ENCODE measurements around the gene TMED3.
A peak's percentile ranks its signal among the peaks of the same experiment; 100 is the strongest.

TMED3 gene

GRCh38 chr15:79322306-79322705, 11.4 kb downstream of the TMED3 start:
- Histone ChIP-seq H3K4me1 (no peaks in the 10 kb centered on the region), H3K36me3 (ENCODE audit: control insufficient read depth, insufficient read depth, low read length) (no peaks in the 10 kb centered on the region), H3K4me3 (ENCODE audit: low read depth, low read length) (no peak overlapping the region), H3K9me3 (ENCODE audit: control insufficient read depth, low read length) (no peaks in the 10 kb centered on the region), H3K4me2 (ENCODE audit: low read length) (no peak overlapping the region), H3K9ac (no peak overlapping the region), H3K27me3 (ENCODE audit: control insufficient read depth, insufficient read depth, low read length) (no peaks in the 10 kb centered on the region), H2AFZ (no peak overlapping the region), H3K27ac (no peak overlapping the region), H3K79me2 (no peaks in the 10 kb centered on the region)
- TF ChIP-seq CTCF (IDR thresholded peaks at IDR 0.05), result no peak

- no peak overlapping the region for H3K9ac ChIP-seq
- no peak for TF ChIP-seq CTCF (IDR thresholded peaks at IDR 0.05)
These were observed 12.0 kb downstream of the TMED3 start for GRCh38 chr15:79322945-79323344.

DNA sequence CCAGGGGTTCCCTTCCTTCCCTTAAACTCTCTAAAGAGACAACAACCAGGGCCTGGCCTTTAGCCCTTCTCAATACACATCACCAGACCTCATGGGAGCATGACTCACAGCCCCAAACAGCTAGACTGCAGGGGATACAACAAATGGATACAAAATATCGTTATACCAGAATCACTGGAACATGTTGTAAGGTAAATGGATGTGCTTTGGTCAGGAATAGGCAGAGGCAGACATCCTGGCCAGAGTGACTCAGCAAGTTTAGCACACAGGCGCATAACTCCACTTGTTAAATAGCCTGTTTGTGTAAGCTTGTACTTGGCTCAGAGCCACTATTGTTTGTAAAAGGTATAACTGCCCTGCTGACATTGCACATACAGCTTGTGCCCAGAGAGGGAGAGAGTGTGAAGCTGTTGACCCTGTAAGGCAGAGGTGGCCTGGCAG, 18.3 kb downstream of the TMED3 start:
- H3K4me3 ChIP-seq (ENCODE audit: low read depth, low read length), result no peak overlapping the region
- H3K9me3 ChIP-seq (ENCODE audit: control insufficient read depth, low read length), result no peaks in the 10 kb centered on the region
- H3K27me3 ChIP-seq (ENCODE audit: control insufficient read depth, insufficient read depth, low read length), result no peaks in the 10 kb centered on the region
- TF ChIP-seq CTCF (IDR thresholded peaks at IDR 0.05), result no peak
- H3K4me2 ChIP-seq (ENCODE audit: low read length), result no peak overlapping the region
- H3K36me3 ChIP-seq (ENCODE audit: control insufficient read depth, insufficient read depth, low read length), result no peaks in the 10 kb centered on the region
- H3K27ac ChIP-seq, result no peak overlapping the region
- H2AFZ ChIP-seq, result no peak overlapping the region
- H3K4me1 ChIP-seq, result no peaks in the 10 kb centered on the region
- H3K9ac ChIP-seq, result no peak overlapping the region
- H3K79me2 ChIP-seq, result no peaks in the 10 kb centered on the region

More at GRCh38 chr15:79322945-79323344, 12.0 kb downstream of the TMED3 start:
- no peaks in the 10 kb centered on the region for H3K79me2 ChIP-seq
- no peak overlapping the region for H3K4me3 ChIP-seq (ENCODE audit: low read depth, low read length)
- H3K36me3 ChIP-seq (ENCODE audit: control insufficient read depth, insufficient read depth, low read length), result no peaks in the 10 kb centered on the region
- H3K4me2 ChIP-seq (ENCODE audit: low read length), result no peak overlapping the region
- H3K4me1 ChIP-seq, result no peaks in the 10 kb centered on the region
- H2AFZ ChIP-seq, result no peak overlapping the region
- no peaks in the 10 kb centered on the region for H3K27me3 ChIP-seq (ENCODE audit: control insufficient read depth, insufficient read depth, low read length)
- no peaks in the 10 kb centered on the region for H3K9me3 ChIP-seq (ENCODE audit: control insufficient read depth, low read length)
- no peak overlapping the region for H3K27ac ChIP-seq

DNA sequence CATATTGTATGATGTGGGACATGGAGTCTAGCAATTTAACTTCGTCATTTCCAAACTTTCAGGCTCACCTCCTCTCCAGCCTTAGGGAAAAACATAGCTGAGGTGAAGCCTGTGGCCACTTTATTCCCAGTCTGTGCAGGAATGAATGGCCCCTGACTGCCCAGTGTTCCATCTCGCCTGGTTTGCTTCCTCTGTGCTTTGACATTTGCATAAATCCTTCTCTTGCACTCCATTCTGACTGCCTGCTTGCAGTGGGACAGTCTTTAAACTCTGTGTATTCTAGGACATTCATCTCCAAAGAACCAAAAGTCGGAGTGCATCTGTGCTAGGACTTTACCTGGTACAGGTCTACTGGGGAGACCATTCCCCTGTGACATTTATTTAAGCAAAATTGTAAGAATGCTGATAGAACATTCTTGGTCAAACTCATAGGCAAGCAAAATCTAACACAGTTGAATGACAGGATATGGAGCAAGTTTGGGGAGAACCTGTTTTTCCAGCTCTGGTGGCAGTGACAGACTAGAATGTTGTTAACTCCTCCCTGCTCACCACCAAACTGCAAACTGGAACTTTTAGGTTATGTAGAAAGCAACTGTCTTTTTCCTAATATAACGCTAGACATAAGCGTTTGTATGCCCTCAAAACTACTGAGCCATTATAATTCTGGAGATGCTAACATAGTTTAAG, 22.1 kb downstream of the TMED3 start:
- peak overlapping the region; percentile 66 for H3K4me2 ChIP-seq (ENCODE audit: low read length)
- H3K36me3 ChIP-seq (ENCODE audit: control insufficient read depth, insufficient read depth, low read length), result no peaks in the 10 kb centered on the region
- no peaks in the 10 kb centered on the region for H3K4me1 ChIP-seq
- peak overlapping the region; percentile 56 for H2AFZ ChIP-seq
- no peaks in the 10 kb centered on the region for H3K27me3 ChIP-seq (ENCODE audit: control insufficient read depth, insufficient read depth, low read length)
- no peaks in the 10 kb centered on the region for H3K9me3 ChIP-seq (ENCODE audit: control insufficient read depth, low read length)
- H3K9ac ChIP-seq, result no peak overlapping the region
- H3K4me3 ChIP-seq (ENCODE audit: low read depth, low read length), result peak overlapping the region; percentile 6
- H3K27ac ChIP-seq, result peak overlapping the region; percentile 39
- no peak for TF ChIP-seq CTCF (IDR thresholded peaks at IDR 0.05)
- H3K79me2 ChIP-seq, result no peaks in the 10 kb centered on the region

- Histone ChIP-seq H3K36me3 (ENCODE audit: control insufficient read depth, insufficient read depth, low read length) (no peaks in the 10 kb centered on the region), H3K9ac (no peak overlapping the region), H3K79me2 (no peaks in the 10 kb centered on the region), H3K27me3 (ENCODE audit: control insufficient read depth, insufficient read depth, low read length) (no peaks in the 10 kb centered on the region), H3K4me3 (ENCODE audit: low read depth, low read length) (no peak overlapping the region), H3K4me2 (ENCODE audit: low read length) (no peak overlapping the region), H3K27ac (no peak overlapping the region), H3K9me3 (ENCODE audit: control insufficient read depth, low read length) (no peaks in the 10 kb centered on the region), H2AFZ (no peak overlapping the region), H3K4me1 (no peaks in the 10 kb centered on the region)
- no peak for TF ChIP-seq CTCF (IDR thresholded peaks at IDR 0.05)
These were observed 26.7 kb downstream of the TMED3 start for GRCh38 chr15:79337591-79337990.
